ENCODE data around the gene TNS1.

DNA sequence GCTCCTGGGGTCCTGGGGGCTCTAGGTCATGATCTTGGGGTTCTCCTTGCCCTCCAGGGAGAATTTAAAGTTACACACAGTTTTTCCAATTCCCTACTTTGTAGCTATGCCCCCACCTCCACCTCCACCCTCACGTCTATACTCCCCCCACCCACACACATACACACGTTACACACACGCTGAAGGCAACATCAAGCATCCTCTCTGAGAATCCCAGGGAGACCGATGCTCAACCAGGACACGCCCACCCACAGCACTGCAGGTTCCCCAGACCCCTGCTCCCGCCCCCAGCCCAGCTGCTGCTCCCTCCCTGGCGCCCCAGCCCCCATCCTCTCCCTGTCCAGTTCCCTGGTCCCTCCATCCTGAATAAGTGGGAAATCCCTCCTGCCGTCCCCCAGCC is 6.4 kb upstream of the TNS1 start:
- no peak for TF ChIP-seq EZH2phosphoT487 (IDR thresholded peaks at IDR 0.05; ENCODE audit: borderline replicate concordance)
- TF ChIP-seq, protein P1, sequence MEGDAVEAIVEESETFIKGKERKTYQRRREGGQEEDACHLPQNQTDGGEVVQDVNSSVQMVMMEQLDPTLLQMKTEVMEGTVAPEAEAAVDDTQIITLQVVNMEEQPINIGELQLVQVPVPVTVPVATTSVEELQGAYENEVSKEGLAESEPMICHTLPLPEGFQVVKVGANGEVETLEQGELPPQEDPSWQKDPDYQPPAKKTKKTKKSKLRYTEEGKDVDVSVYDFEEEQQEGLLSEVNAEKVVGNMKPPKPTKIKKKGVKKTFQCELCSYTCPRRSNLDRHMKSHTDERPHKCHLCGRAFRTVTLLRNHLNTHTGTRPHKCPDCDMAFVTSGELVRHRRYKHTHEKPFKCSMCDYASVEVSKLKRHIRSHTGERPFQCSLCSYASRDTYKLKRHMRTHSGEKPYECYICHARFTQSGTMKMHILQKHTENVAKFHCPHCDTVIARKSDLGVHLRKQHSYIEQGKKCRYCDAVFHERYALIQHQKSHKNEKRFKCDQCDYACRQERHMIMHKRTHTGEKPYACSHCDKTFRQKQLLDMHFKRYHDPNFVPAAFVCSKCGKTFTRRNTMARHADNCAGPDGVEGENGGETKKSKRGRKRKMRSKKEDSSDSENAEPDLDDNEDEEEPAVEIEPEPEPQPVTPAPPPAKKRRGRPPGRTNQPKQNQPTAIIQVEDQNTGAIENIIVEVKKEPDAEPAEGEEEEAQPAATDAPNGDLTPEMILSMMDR (conservative IDR thresholded peaks at IDR 0.05; ENCODE audit: low read length), result no peak

Measured in Loucy (cell line).